ENCODE measurements around the gene DHRS12. TPM values are rescaled to one million over a fixed set of nuclear protein-coding genes. Genes with fewer than 3 reads are reported as not detected.

Gene DHRS12
- total and polyA plus RNA-seq, 7 experiments from 2014 or later, result 6.7 to 27.1 (median 21.1) TPM

DNA sequence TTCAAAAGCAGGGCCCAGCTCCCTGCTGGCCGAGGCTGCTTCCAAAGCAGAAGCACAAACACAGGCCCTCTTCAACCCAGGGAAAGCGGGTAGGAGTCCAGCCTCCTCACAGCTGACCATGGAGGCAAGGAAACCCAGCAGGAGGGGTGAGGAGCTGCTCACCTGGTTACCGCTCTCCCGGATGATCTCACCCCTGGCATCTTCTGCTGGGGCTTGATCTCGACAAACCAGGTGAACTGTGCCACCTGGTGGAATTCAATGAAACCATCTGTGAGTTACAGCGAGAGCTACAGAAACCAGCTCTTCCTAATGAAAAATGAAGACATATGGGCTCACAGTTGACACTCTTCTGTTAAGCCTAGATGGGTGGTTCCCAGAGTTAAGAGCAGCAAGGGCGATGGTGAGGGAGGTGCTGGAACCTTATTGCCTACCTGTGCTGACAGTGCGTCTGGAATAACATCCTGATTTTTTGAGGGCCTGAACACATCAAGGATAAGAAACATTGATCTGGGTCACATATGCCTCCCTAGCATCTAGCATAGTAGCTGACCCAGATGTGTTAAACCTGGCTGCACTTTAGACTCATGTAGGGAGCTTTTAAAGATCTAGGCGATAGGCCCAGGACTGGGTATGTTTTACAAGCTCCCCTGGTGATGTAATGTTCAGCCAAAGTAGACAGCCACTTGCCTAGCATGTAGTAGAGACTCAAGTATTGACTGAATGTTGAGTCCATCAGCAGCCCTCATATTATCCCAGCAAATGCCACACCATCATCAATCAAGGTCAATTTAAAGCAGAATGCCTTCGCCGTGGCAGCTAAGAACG lies 6.1 kb downstream of the DHRS12 start:
- H3K4me1 ChIP-seq (ENCODE audit: control insufficient read depth in 2 of 2, insufficient read depth in 2 of 2, low read length in 2 of 2), result peaks cover 15% of the 10 kb centered on the region in 2 donors
- Mint-ChIP-seq H3K4me1 (peaks cover 19 to 42% (median 35%) of the 10 kb centered on the region in 7 donors), H3K27me3 (no peaks in the 10 kb centered on the region), H3K36me3 (peaks cover 2 to 26% (median 11%) of the 10 kb centered on the region in 5 donors), H3K4me3 (peak overlapping the region in 1 of 10 donors; percentile 13), H3K9me3 (no peaks in the 10 kb centered on the region), H3K27ac (peak overlapping the region in 8 of 9 donors; percentile 22 to 90 (median 69))
- ATAC-seq, result peak; percentile 64
- H3K27ac ChIP-seq (ENCODE audit: low read depth, low read length), result no peak overlapping the region
- H3K4me3 ChIP-seq (ENCODE audit: low read length), result no peak overlapping the region
- peak in 8 of 9 donors; percentile 41 to 78 (median 66) for DNase-seq
- H3K27me3 ChIP-seq (ENCODE audit: control insufficient read depth in 2 of 2, insufficient read depth in 2 of 2, low read length in 2 of 2), result no peaks in the 10 kb centered on the region
- no peaks in the 10 kb centered on the region for H3K9me3 ChIP-seq (ENCODE audit: control insufficient read depth in 2 of 3, low read length in 3 of 3)
- intact Hi-C loops (cut with micrococcal nuclease), result loop anchor here (1.0 to 5.0 kb wide), 9 partner anchors 34 to 728 kb away; partner anchors contain the start of genes FAM124A (in 1 of the 2) and INTS6 (in 1 of the 2)
- ChIA-PET CTCF (interaction anchor here (0.6 to 4.4 kb wide), 28 partner anchors 8 to 673 kb away, joined by 3 to 54 read pairs (median 4); no protein-coding TSS in a partner anchor), POLR2A (interaction anchor here (0.6 to 7.5 kb wide), 10 partner anchors 13 to 377 kb away, joined by 3 to 130 read pairs (median 5); partner anchors contain the start of gene INTS6)
- H3K36me3 ChIP-seq (ENCODE audit: control insufficient read depth in 2 of 3, insufficient read depth in 3 of 3, low read length in 3 of 3), result peaks cover 0 to 17% (median 0%) of the 10 kb centered on the region in 3 experiments

DNA sequence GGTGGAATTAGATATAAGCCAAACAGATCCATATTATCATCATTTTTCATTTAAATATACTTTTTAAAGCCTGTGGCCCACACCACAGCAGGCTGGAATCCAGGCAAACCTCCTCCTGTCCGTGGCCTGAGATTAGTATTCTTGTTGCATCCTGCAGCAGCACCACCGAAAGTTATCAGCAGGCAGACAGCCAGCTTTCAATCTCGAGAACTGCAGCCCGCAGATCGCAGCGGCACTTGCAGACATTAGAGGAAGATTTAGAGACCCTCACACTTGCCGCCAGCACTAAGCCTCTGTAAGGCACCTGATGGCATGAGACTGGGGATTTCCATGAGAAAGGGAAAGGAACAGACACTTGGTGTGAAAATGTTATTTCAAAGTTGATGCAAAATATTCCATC lies 7.4 kb downstream of the DHRS12 start:
- Histone ChIP-seq H3K4me1 (ENCODE audit: control insufficient read depth in 2 of 2, insufficient read depth in 2 of 2, low read length in 2 of 2) (peaks cover 2% of the 10 kb centered on the region in 2 donors), H3K27me3 (ENCODE audit: control insufficient read depth in 2 of 2, insufficient read depth in 2 of 2, low read length in 2 of 2) (no peaks in the 10 kb centered on the region), H3K27ac (ENCODE audit: low read depth, low read length) (no peak overlapping the region), H3K4me3 (ENCODE audit: low read length) (no peak overlapping the region), H3K9me3 (ENCODE audit: control insufficient read depth in 2 of 3, low read length in 3 of 3) (no peaks in the 10 kb centered on the region), H3K36me3 (ENCODE audit: control insufficient read depth in 2 of 3, insufficient read depth in 3 of 3, low read length in 3 of 3) (peaks cover 0 to 17% (median 0%) of the 10 kb centered on the region in 3 experiments)
- intact Hi-C loops (cut with micrococcal nuclease), result loop anchor here (2.0 to 5.0 kb wide), 3 partner anchors 36 to 574 kb away; partner anchors contain the start of gene FAM124A (in 1 of the 2)
- DNase-seq (no peak), ATAC-seq (no peak)
- Mint-ChIP-seq H3K27ac (no peak overlapping the region), H3K4me1 (peaks cover 11 to 29% (median 25%) of the 10 kb centered on the region in 7 donors), H3K9me3 (no peaks in the 10 kb centered on the region), H3K4me3 (no peak overlapping the region), H3K27me3 (no peaks in the 10 kb centered on the region), H3K36me3 (peaks cover 3 to 37% (median 16%) of the 10 kb centered on the region in 5 donors)
- CTCF ChIA-PET, result interaction anchor here (0.5 to 4.4 kb wide), 7 partner anchors 13 to 363 kb away, joined by 3 to 54 read pairs (median 14); no protein-coding TSS in a partner anchor
- POLR2A ChIA-PET, result interaction anchor here (1.0 to 7.5 kb wide), 4 partner anchors 10 to 343 kb away, joined by 3 to 130 read pairs (median 4); partner anchors contain the start of gene INTS6

DNA sequence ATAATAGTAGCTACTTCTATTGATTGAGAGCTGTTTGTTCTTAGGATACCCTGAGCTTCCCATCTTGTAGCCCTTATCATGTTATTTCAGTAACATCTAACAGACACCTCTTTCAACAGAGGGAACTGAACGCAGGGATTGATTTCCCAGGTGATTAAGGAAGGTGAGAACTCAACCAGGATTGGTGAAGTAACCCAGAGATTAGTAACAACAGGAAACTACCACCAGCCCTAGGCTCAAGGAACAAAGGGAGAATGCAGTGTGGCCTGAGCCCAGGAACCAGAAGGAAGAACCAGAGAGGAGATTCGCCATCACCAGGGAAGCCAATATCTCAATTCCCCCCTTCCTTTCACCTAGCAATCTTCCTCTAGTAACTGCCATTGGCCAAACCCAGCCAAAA lies 8.5 kb downstream of the DHRS12 start:
- H3K27ac Mint-ChIP-seq, result no peak overlapping the region
- ATAC-seq (no peak), DNase-seq (no peak)
- intact Hi-C loops (cut with micrococcal nuclease), result loop anchor here in 1 of 2 donors (5.0 kb wide), 2 partner anchors 37 to 413 kb away; no protein-coding TSS in a partner anchor
- POLR2A ChIA-PET, result interaction anchor here (1.0 to 1.2 kb wide), 3 partner anchors 9 to 342 kb away, joined by 3 to 5 read pairs (median 3); partner anchors contain the start of gene INTS6
- H3K4me3 Mint-ChIP-seq, result no peak overlapping the region
- Histone ChIP-seq H3K27me3 (ENCODE audit: control insufficient read depth in 2 of 2, insufficient read depth in 2 of 2, low read length in 2 of 2) (no peaks in the 10 kb centered on the region), H3K27ac (ENCODE audit: low read depth, low read length) (no peak overlapping the region), H3K4me3 (ENCODE audit: low read length) (no peak overlapping the region), H3K9me3 (ENCODE audit: control insufficient read depth in 2 of 3, low read length in 3 of 3) (no peaks in the 10 kb centered on the region), H3K36me3 (ENCODE audit: control insufficient read depth in 2 of 3, insufficient read depth in 3 of 3, low read length in 3 of 3) (peaks cover 0 to 17% (median 0%) of the 10 kb centered on the region in 3 experiments), H3K4me1 (ENCODE audit: control insufficient read depth in 2 of 2, insufficient read depth in 2 of 2, low read length in 2 of 2) (no peaks in the 10 kb centered on the region)
- peaks cover 11 to 24% (median 22%) of the 10 kb centered on the region in 7 donors for H3K4me1 Mint-ChIP-seq
- H3K9me3 Mint-ChIP-seq, result no peaks in the 10 kb centered on the region
- peaks cover 3 to 44% (median 16%) of the 10 kb centered on the region in 5 donors for H3K36me3 Mint-ChIP-seq
- CTCF ChIA-PET, result interaction anchor here (0.8 to 4.4 kb wide), 4 partner anchors 36 to 365 kb away, joined by 3 to 54 read pairs (median 4); no protein-coding TSS in a partner anchor
- H3K27me3 Mint-ChIP-seq, result no peaks in the 10 kb centered on the region

DNA sequence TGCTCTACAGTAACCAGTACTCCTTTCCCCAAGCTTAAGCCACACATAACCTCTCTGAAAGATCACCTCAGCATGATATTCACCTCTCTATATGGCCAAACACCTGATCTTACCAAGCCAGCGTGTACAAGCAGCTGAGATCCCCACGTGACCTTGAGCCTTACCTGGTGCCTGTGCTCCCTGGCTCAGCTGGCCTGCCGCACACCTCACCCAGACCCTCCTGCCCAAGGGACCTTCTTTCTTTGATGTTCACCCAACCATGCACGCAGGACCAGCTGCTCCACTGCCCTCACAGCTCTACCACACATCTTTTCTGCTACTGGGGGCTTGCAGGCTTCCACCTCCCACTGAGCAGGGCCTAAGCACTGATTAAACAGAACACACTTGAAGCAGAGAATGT lies 9.0 kb downstream of the DHRS12 start:
- H3K36me3 ChIP-seq (ENCODE audit: control insufficient read depth in 2 of 3, insufficient read depth in 3 of 3, low read length in 3 of 3), result peaks cover 0 to 17% (median 0%) of the 10 kb centered on the region in 3 experiments
- CTCF ChIA-PET, result interaction anchor here (0.6 to 4.4 kb wide), 5 partner anchors 37 to 364 kb away, joined by 3 to 54 read pairs (median 4); no protein-coding TSS in a partner anchor
- H3K36me3 Mint-ChIP-seq, result peaks cover 3 to 46% (median 16%) of the 10 kb centered on the region in 5 donors
- no peaks in the 10 kb centered on the region for H3K4me1 ChIP-seq (ENCODE audit: control insufficient read depth in 2 of 2, insufficient read depth in 2 of 2, low read length in 2 of 2)
- no peak overlapping the region for H3K4me3 ChIP-seq (ENCODE audit: low read length)
- no peaks in the 10 kb centered on the region for H3K27me3 ChIP-seq (ENCODE audit: control insufficient read depth in 2 of 2, insufficient read depth in 2 of 2, low read length in 2 of 2)
- H3K27me3 Mint-ChIP-seq, result no peaks in the 10 kb centered on the region
- intact Hi-C loops (cut with micrococcal nuclease), result loop anchor here in 1 of 2 donors (5.0 kb wide), 2 partner anchors 37 to 413 kb away; no protein-coding TSS in a partner anchor
- POLR2A ChIA-PET, result interaction anchor here (1.0 kb wide), 1 partner anchor 342 kb away, joined by 3 read pairs; the partner anchor contains the start of gene INTS6
- H3K9me3 ChIP-seq (ENCODE audit: control insufficient read depth in 2 of 3, low read length in 3 of 3), result no peaks in the 10 kb centered on the region
- H3K4me1 Mint-ChIP-seq, result peaks cover 11 to 23% (median 18%) of the 10 kb centered on the region in 7 donors
- H3K27ac Mint-ChIP-seq, result peak overlapping the region in 1 of 9 donors; percentile 28
- no peak overlapping the region for H3K4me3 Mint-ChIP-seq
- no peak overlapping the region for H3K27ac ChIP-seq (ENCODE audit: low read depth, low read length)
- no peaks in the 10 kb centered on the region for H3K9me3 Mint-ChIP-seq
- no peak for ATAC-seq
- no peak for DNase-seq

DNA sequence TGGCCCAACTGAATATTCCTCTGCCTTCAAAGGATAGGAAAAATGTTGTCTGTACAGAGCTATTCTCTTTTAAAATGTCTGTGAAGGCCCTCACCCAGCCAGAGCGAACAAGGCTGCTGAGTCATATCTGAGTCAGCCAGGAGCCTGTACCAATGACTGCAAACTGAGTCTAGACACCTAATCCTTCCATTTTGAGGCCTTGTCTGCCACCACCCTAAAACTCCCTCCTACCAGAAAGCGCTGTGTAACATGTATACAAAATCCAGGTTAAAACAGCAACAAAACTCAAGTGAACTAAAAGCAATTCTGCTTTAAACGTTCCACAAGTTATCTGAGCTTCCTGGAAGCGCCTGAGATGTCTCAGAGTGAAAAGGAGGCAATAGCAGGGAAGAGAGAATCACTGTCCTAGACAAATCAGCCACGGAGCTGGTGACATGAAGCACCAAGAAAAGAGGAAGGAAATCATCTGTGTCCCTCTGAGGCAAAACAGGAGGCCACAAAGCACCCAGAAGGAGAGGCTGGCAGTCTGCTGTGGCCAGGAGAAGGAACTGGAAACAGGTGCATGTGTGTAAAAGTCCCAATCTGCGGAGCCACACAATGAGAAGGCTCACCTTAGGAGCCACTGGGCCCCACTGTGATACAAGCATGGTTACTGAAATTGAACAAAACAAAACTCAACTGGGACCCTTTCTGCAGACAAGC lies 10.2 kb downstream of the DHRS12 start:
- peaks cover 11 to 19% (median 18%) of the 10 kb centered on the region in 7 donors for H3K4me1 Mint-ChIP-seq
- CTCF ChIA-PET, result interaction anchor here (1.5 kb wide), 1 partner anchor 363 kb away, joined by 3 read pairs; no protein-coding TSS in a partner anchor
- H3K36me3 ChIP-seq (ENCODE audit: control insufficient read depth in 2 of 3, insufficient read depth in 3 of 3, low read length in 3 of 3), result peaks cover 0 to 21% (median 0%) of the 10 kb centered on the region in 3 experiments
- H3K27ac ChIP-seq (ENCODE audit: low read depth, low read length), result no peak overlapping the region
- no peaks in the 10 kb centered on the region for H3K9me3 ChIP-seq (ENCODE audit: control insufficient read depth in 2 of 3, low read length in 3 of 3)
- peaks cover 3 to 57% (median 27%) of the 10 kb centered on the region in 5 donors for H3K36me3 Mint-ChIP-seq
- H3K4me3 Mint-ChIP-seq, result no peak overlapping the region
- peak overlapping the region in 3 of 9 donors; percentile 23 to 69 (median 47) for H3K27ac Mint-ChIP-seq
- H3K27me3 Mint-ChIP-seq, result no peaks in the 10 kb centered on the region
- DNase-seq, result peak in 1 of 9 donors; percentile 44
- intact Hi-C loops (cut with micrococcal nuclease), result no loop called here
- peak; percentile 65 for ATAC-seq
- no peaks in the 10 kb centered on the region for H3K27me3 ChIP-seq (ENCODE audit: control insufficient read depth in 2 of 2, insufficient read depth in 2 of 2, low read length in 2 of 2)
- H3K4me3 ChIP-seq (ENCODE audit: low read length), result no peak overlapping the region
- POLR2A ChIA-PET, result interaction anchor here (0.7 kb wide), 1 partner anchor 385 kb away, joined by 3 read pairs; no protein-coding TSS in a partner anchor
- no peaks in the 10 kb centered on the region for H3K9me3 Mint-ChIP-seq
- no peaks in the 10 kb centered on the region for H3K4me1 ChIP-seq (ENCODE audit: control insufficient read depth in 2 of 2, insufficient read depth in 2 of 2, low read length in 2 of 2)
